ENCODE measurements around the gene ABI3BP. TPM values are rescaled to one million over a fixed set of nuclear protein-coding genes. Genes with fewer than 3 reads are reported as not detected.

The ABI3BP gene
- polyA plus RNA-seq, 1 of the 3 experiments (the other 2 are of a cell fraction): 8.4 TPM

DNA sequence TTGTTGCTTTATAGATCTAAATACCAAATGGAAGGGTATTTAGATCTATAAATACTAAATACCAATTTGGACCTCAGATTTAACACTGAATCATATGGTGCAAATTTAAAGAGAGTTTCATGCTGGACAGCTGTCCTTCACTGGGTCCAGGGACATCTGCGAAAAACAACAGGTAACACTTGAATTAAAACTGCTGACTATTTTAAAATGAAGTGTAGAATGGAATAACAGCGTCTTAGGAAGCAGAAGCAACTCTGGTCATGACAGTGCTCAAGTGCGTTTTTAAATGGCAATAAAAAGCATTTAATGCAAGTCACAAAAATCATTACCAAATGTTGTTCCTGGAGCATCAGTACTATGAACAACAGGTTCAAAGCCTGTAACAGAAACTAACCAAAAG, 177.6 kb downstream of the ABI3BP start:
- H3K9ac ChIP-seq: no peak overlapping the region
- H3K4me3 ChIP-seq (ENCODE audit: low read depth in 2 of 2, low read length in 1 of 2): no peak overlapping the region
- no peaks in the 10 kb centered on the region for H3K36me3 ChIP-seq (replicated peaks in 1 of 2; ENCODE audit: control insufficient read depth in 1 of 2, insufficient read depth in 2 of 2, low read length in 1 of 2)
- no peaks in the 10 kb centered on the region for H3K79me2 ChIP-seq (ENCODE audit: insufficient read depth)
- no peaks in the 10 kb centered on the region for H4K20me1 ChIP-seq (ENCODE audit: insufficient read depth)
- no peak for TF ChIP-seq GATA2 (CRISPR knock-in tag; IDR thresholded peaks at IDR 0.05)
- TF ChIP-seq TAF1 (IDR thresholded peaks at IDR 0.05; ENCODE audit: borderline replicate concordance, low read depth, low read length): no peak
- no peak for TF ChIP-seq MEF2A (IDR thresholded peaks at IDR 0.05; ENCODE audit: borderline replicate concordance, low read depth)
- no peak for TF ChIP-seq EZH2phosphoT487 (IDR thresholded peaks at IDR 0.05; ENCODE audit: borderline replicate concordance, low read depth)
- TF ChIP-seq, protein P1, sequence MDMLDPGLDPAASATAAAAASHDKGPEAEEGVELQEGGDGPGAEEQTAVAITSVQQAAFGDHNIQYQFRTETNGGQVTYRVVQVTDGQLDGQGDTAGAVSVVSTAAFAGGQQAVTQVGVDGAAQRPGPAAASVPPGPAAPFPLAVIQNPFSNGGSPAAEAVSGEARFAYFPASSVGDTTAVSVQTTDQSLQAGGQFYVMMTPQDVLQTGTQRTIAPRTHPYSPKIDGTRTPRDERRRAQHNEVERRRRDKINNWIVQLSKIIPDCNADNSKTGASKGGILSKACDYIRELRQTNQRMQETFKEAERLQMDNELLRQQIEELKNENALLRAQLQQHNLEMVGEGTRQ (IDR thresholded peaks at IDR 0.05; ENCODE audit: borderline replicate concordance, low read depth, low read length): no peak
- no peak for TF ChIP-seq POLR2AphosphoS5 (IDR thresholded peaks at IDR 0.05; ENCODE audit: low read depth, low read length)
- TF ChIP-seq NFIC (IDR thresholded peaks at IDR 0.05; ENCODE audit: borderline replicate concordance): no peak
- TF ChIP-seq, protein P2, sequence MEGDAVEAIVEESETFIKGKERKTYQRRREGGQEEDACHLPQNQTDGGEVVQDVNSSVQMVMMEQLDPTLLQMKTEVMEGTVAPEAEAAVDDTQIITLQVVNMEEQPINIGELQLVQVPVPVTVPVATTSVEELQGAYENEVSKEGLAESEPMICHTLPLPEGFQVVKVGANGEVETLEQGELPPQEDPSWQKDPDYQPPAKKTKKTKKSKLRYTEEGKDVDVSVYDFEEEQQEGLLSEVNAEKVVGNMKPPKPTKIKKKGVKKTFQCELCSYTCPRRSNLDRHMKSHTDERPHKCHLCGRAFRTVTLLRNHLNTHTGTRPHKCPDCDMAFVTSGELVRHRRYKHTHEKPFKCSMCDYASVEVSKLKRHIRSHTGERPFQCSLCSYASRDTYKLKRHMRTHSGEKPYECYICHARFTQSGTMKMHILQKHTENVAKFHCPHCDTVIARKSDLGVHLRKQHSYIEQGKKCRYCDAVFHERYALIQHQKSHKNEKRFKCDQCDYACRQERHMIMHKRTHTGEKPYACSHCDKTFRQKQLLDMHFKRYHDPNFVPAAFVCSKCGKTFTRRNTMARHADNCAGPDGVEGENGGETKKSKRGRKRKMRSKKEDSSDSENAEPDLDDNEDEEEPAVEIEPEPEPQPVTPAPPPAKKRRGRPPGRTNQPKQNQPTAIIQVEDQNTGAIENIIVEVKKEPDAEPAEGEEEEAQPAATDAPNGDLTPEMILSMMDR (IDR thresholded peaks at IDR 0.05): no peak
- no peak for TF ChIP-seq YY1 (IDR thresholded peaks at IDR 0.05; ENCODE audit: low read depth)
- TF ChIP-seq, protein P3, sequence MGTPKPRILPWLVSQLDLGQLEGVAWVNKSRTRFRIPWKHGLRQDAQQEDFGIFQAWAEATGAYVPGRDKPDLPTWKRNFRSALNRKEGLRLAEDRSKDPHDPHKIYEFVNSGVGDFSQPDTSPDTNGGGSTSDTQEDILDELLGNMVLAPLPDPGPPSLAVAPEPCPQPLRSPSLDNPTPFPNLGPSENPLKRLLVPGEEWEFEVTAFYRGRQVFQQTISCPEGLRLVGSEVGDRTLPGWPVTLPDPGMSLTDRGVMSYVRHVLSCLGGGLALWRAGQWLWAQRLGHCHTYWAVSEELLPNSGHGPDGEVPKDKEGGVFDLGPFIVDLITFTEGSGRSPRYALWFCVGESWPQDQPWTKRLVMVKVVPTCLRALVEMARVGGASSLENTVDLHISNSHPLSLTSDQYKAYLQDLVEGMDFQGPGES (IDR thresholded peaks at IDR 0.05; ENCODE audit: low read depth, low read length): no peak
- 82% methylated on average over 3 of the region's 3 CpGs for WGBS (ENCODE audit: low lambda C conversion rate)
- no peaks in the 10 kb centered on the region for H3K4me1 ChIP-seq (ENCODE audit: control insufficient read depth in 1 of 2, insufficient read depth in 2 of 2, low read depth in 1 of 2, low read length in 1 of 2)
- H3K27me3 ChIP-seq (ENCODE audit: insufficient read depth): no peaks in the 10 kb centered on the region
- no peak overlapping the region for H3K4me2 ChIP-seq
- CTCF ChIA-PET: interaction anchor here (0.6 kb wide), 1 partner anchor 14 kb away, joined by 3 read pairs; no protein-coding TSS in a partner anchor
- H3F3A ChIP-seq (replicated peaks; ENCODE audit: insufficient read depth): peaks cover 6% of the 10 kb centered on the region
- no peak overlapping the region for H2AFZ ChIP-seq (ENCODE audit: low read depth)
- POLR2A ChIA-PET: no interaction called here
- no peaks in the 10 kb centered on the region for H3K9me3 ChIP-seq
- no peak overlapping the region for H3K27ac ChIP-seq (ENCODE audit: low read depth in 2 of 2, low read length in 1 of 2)
- DNase-seq: no peak
- H3K9me2 ChIP-seq: no peaks in the 10 kb centered on the region

DNA sequence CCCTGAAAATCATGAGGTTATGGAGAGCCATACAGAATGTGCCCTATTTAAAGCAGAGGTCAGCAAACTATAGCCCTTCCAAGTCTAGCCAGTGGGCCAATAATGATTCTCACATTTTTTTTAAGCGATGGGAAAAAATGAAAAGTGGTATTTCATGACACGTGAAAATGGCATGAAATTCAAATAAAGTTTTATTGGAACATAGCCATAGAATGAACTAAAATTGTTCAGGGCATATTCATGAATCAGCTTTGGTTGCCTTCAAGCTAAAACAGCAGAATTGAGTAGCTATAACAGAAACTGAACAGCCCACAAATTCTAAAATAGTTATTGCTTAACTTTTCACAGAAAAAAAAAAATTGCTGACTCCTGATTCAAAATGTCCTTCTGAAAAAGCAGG, 179.4 kb downstream of the ABI3BP start:
- no peaks in the 10 kb centered on the region for H3K36me3 ChIP-seq (replicated peaks in 1 of 2; ENCODE audit: control insufficient read depth in 1 of 2, insufficient read depth in 2 of 2, low read length in 1 of 2)
- ChIA-PET POLR2A (no interaction called here), CTCF (interaction anchor here (0.7 kb wide), 1 partner anchor 8 kb away, joined by 3 read pairs; no protein-coding TSS in a partner anchor)
- WGBS (ENCODE audit: low lambda C conversion rate): 63% methylated on average over 2 of the region's 2 CpGs
- H3K4me2 ChIP-seq: no peak overlapping the region
- no peaks in the 10 kb centered on the region for H3K79me2 ChIP-seq (ENCODE audit: insufficient read depth)
- no peak for DNase-seq
- H3K9me2 ChIP-seq: no peaks in the 10 kb centered on the region
- no peak overlapping the region for H2AFZ ChIP-seq (ENCODE audit: low read depth)
- H4K20me1 ChIP-seq (ENCODE audit: insufficient read depth): no peaks in the 10 kb centered on the region
- peaks cover 11% of the 10 kb centered on the region for H3F3A ChIP-seq (replicated peaks; ENCODE audit: insufficient read depth)
- no peak overlapping the region for H3K4me3 ChIP-seq (ENCODE audit: low read depth in 2 of 2, low read length in 1 of 2)
- H3K27ac ChIP-seq (ENCODE audit: low read depth in 2 of 2, low read length in 1 of 2): no peak overlapping the region
- no peak overlapping the region for H3K9ac ChIP-seq
- H3K27me3 ChIP-seq (ENCODE audit: insufficient read depth): no peaks in the 10 kb centered on the region
- H3K9me3 ChIP-seq: no peaks in the 10 kb centered on the region
- 0 out of 4 replicates have a peak, but pooled peaks cover 0 to 9% of the 10 kb centered on the region in 2 experiments for H3K4me1 ChIP-seq (ENCODE audit: control insufficient read depth in 1 of 2, insufficient read depth in 2 of 2, low read depth in 1 of 2, low read length in 1 of 2)
- no peak for TF ChIP-seq RCOR1 (IDR thresholded peaks at IDR 0.05; ENCODE audit: low read length)
- no peak for TF ChIP-seq FOXJ3 (CRISPR knock-in tag; IDR thresholded peaks at IDR 0.05)
- TF ChIP-seq, protein P3 (IDR thresholded peaks at IDR 0.05; ENCODE audit: low read depth, low read length): no peak
- no peak for TF ChIP-seq RXRA (IDR thresholded peaks at IDR 0.05; ENCODE audit: borderline replicate concordance, low read depth)
- TF ChIP-seq FOXM1 (IDR thresholded peaks at IDR 0.05; ENCODE audit: low read depth): no peak
- no peak for TF ChIP-seq SMC3 (IDR thresholded peaks at IDR 0.05; ENCODE audit: low read depth, low read length)
- TF ChIP-seq, protein P4, sequence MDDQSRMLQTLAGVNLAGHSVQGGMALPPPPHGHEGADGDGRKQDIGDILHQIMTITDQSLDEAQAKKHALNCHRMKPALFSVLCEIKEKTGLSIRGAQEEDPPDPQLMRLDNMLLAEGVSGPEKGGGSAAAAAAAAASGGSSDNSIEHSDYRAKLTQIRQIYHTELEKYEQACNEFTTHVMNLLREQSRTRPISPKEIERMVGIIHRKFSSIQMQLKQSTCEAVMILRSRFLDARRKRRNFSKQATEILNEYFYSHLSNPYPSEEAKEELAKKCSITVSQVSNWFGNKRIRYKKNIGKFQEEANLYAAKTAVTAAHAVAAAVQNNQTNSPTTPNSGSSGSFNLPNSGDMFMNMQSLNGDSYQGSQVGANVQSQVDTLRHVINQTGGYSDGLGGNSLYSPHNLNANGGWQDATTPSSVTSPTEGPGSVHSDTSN (IDR thresholded peaks at IDR 0.05): no peak
- no peak for TF ChIP-seq ELF1 (IDR thresholded peaks at IDR 0.05)
- TF ChIP-seq, protein P5, sequence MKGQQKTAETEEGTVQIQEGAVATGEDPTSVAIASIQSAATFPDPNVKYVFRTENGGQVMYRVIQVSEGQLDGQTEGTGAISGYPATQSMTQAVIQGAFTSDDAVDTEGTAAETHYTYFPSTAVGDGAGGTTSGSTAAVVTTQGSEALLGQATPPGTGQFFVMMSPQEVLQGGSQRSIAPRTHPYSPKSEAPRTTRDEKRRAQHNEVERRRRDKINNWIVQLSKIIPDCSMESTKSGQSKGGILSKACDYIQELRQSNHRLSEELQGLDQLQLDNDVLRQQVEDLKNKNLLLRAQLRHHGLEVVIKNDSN (IDR thresholded peaks at IDR 0.05; ENCODE audit: borderline replicate concordance, low read depth): no peak
- no peak for TF ChIP-seq TCF12 (IDR thresholded peaks at IDR 0.05)
- TF ChIP-seq TAF1 (IDR thresholded peaks at IDR 0.05; ENCODE audit: borderline replicate concordance, low read depth, low read length): no peak
- TF ChIP-seq GATA2 (CRISPR knock-in tag; IDR thresholded peaks at IDR 0.05): no peak
- TF ChIP-seq MEF2A (IDR thresholded peaks at IDR 0.05; ENCODE audit: borderline replicate concordance, low read depth): no peak
- TF ChIP-seq MXI1 (IDR thresholded peaks at IDR 0.05; ENCODE audit: low read depth, low read length): no peak
